ENCODE measurements around the gene LRRC75A.
"Not testable (repeated sequence)": the region's sequence is repeated elsewhere in the genome, so short reads cannot be mapped to it uniquely, and the experiment has no call there.

LRRC75A gene

DNA sequence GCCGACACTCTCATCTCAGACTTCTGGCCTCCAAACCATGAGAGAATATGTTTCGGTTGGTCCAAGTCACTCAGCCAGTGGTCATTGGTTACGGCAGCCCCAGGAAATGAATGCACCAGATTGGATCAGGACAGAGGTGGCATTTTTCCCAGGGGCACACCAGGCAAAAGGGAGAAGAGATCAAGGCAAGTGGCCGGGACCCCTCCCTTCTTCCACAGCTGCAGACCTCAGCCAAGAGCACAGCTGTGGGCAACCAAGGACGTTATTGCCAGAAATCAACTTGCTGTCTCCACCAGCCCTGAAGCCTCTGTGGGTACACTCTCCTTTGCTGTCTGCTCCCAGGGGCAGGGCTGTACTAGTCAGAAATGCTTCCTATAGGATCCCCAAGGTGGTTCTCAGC is 20.7 kb downstream of the LRRC75A start:
- DNase-seq, result no peak

DNA sequence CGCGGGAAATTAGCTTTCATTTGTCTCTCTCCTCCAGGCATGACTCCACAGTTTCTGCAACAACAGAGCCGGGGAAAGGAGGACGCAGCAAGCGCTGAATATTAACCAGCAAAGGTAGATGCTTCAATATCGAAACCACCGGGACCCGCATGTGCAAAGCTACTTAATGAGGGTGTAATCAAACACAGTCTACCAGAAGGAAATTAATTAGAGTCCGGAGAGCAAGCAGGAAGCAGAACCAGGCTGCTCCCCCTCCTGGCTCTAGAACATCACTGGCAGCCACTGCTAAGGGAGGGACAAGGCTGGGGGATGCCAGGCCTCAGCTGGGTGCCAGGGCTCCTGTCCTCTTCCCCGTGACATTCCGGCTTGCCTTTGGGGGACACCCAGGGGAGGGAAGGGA is 21.7 kb downstream of the LRRC75A start:
- DNase-seq, result no peak

DNA sequence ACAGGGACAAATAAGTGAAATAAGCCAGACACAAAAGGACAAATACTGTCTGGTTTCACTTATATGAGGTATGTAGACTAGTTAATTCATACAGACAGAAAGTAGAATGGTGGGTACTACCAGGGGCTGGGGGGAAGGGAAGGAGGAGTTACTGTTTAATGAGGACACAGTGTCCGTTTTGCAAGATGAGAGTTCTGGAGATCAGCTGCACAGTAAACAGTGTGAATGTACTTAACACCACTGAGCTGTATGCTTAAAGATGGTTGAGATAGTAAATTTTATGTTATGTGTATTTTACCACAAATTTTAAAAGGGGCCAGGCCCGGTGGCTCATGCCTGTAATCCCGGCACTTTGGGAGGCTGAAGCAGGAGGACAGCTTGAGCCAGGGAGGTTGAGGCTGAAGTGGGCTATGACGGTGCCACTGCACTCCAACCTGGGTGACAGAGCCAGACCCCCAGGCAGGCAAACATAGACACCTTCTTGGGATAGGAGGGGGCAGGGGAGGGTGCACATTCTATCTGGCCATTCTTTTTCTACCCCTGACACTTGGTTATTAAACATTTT is 23.5 kb downstream of the LRRC75A start:
- no peak for DNase-seq

DNA sequence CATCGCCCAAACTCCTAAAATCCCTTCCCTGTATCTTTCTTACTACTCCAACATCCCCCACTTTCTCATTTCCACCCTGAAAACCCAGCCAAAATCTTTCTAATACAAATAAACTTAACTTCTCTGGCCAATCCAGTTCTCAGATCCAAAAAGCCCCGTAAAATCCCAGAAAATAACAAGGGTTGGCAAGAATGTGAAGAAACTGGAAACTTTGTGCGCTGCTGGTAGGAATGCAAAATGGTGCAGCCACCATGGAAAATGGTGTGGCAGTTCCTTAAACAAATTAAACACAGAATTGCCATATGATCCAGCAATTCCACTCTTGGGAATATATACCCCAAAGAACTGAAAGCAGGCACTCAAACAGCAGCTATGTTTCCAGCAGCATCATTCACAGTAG is 24.1 kb downstream of the LRRC75A start:
- no peak for DNase-seq

DNA sequence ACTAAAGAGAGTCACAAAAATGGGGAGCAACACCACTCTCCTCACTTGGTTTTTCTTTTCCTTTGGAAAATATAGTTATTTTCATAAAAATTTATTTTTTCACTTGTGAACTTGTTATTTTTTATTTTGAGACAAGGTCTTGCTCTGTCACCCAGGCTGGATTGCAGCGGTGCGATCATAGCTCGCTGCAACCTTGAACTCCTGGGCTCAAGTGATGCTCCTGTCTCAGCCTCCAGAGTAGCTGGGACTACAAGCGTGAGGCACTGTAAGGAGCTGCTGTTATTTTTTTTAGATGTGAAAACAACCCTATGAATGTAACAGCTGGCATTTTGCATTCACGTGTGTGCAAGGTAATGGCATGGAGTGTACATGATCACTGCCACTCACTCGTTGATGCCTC is 24.9 kb downstream of the LRRC75A start:
- DNase-seq, result no peak

DNA sequence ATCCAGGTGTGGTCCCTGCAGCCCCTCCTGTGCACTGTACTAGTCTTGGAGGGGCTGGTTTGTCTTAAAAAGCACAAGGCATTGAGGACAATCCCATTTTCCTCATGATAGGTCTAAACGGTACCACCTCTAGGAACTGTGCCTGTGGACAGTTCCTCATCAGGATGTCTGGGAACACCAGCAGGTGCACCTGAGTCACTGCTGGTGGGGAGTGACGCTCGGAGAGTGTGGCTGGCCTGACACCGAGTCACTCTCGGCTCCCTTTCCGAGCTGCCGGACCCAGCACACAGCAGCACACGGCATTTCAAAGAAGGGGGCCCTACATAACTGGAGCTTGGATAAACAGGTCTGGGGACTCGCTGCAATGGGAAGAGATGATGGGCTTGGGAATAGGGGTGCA is 25.6 kb downstream of the LRRC75A start:
- DNase-seq, result no peak

DNA sequence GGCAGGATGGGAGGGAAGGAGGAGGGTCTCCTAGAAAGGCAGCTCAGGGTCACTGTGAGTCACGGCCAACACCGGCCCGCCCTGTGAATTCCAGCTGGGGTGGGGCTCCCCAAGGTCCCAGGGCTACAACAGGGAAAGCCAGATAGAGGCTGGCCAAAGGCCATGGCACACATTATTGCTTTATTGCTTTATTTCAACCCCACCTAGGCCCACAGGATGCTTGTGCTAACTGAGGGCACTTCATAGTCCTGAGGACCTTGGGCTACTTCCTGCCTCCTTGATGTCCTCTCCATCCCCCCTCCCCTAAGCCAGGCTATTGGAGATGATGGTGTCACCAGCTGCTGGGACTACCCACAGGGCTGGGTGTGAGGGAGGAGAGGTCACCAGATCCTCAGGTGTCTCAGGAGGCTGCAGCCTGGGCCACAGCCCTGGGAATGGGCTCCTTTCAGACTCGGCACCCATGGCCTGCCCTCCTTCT is 26.1 kb downstream of the LRRC75A start:
- no peak for DNase-seq

DNA sequence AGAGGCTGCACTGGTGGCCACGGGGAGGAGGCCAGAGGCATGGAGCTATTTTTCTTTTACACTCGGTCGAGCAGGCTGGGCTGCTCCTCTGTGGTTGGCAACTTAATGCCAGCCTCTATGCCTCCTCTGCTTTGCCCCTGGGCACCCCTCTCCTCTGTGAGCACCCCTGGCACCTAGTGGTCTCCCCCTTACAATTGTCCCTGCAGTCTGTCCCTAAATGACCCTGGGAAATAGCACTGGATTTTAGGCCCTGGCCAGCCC is 27.0 kb downstream of the LRRC75A start:
- DNase-seq, result no peak

DNA sequence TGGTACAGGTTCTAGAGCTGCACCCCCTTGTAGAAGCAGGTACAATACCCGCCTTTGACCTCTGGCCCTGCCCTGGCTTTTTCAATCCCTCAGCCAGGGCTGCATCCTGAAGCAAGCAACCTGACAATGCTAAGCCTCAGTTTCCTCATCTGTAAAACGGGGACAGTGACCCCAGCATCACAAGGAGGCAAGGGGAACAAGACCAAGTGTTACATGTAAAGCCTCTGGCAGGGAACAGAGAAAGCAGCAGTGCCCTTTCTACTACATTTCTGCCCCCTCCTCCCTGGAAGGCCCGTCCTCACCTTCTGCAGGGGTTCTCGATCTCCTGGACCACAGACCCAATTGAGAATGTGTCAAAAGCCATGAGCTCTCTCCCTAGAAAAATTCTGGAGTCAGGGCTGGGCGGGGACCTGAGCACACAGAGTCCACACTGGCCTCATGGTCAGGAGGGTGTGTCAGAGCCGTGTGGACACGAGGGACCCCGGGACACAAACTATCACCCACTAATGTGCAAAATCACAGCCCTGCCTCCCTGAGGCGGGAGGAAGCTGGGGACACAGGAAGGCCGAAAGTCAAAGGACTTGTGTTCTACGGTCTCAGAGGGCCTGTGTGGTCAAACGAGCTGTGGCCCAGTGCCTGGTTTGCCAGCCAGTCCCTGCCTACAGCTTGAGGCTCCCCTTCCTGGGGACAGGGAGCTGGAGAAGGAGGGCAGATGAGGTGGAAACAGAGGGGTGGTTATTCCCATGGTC is 27.5 kb downstream of the LRRC75A start:
- no peak for DNase-seq

DNA sequence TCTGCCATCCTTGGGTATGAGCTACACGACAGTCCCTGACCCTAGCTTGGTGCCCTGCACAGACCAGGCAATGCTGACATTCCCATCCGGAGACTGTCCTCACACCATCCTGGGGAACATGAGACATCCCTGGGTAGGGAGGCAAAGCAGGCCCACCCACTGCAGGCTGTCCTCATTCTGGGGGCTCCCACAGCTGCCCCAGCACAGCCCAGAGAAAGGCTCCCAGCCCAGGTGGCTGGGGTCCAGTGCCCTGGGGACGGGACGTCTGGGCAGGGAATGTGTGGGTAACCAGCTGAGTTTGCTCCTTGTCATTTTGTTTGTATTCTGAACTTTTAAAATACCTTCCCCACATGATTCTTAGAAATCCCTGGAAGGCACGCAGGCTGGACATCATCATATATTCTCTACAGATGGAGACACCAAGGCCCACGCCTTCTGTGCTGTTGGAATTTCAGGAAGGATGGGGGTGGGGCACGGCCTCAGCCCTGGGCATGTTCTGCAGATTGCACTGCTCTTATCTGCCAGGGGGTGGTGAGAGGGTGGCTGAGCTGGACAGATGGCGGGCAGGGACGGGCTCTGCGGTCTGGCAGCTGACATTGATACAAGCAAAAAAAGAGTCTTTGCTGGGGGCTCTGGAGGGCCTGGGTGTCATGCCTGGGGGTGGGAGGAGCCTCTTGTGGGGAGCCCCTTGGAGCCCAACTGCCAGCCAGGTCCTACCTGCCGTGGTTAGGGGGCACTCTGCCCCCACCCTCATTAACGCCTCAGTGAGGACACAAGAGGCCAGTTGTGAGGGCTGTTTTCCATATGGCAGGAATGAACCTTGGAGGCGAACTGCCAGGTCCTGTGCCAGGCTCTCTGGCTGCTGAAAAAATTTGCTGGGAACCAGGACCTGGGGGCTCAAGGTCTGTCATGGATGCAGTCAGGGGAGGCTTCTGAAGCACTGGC is 28.4 kb downstream of the LRRC75A start:
- DNase-seq, result no peak

DNA sequence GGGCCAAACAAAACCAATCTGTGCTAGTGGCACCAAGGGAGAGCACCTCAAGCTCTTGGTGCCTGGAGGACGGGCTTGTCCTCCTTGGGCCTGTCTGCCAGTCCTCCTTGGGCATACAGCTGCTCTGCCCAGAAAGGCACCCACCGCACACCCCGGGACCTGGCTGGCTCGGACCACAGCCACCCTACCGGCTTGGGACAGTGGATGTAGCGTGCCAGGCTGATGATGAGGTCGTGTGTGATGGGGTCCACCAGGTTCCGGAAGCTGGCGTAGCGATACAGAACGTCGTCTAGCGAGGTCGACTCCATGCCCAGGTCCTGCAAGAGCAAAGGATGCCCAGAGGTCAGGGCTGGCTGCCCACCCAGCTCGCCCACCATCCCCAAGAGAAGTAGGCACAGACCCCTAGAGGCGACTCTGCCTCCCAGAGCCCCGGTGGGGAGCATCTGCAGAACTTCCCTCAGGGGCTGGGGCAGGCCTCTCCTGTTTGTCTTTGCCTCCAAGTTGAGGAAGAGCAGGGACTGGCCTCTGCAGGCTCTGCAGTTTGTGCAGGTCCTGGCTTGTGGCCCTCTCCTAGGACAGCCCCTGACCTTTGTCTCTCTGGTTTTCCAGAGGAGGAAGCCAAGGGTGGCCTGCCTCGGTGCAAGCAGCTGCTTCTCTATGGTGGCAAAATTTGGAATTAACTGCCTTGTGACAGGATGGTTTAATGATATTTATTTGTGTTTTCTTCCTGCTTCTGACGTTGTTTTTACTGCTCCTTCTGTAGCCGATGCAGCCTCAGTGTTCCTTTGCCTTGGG is 29.7 kb downstream of the LRRC75A start:
- DNase-seq, result no peak

DNA sequence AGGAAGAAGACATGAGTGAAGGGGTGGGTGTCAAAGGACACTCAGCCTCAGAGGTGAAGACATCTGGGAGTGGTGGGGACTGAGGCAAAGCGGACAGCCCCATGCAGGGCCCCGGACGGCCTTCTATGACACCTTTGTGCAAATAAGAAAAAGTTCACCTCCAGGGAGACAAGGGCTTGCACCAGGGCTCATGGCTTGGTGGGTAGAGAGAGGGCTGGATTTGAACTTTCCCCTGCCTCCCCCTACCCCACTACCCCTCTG is 30.5 kb downstream of the LRRC75A start:
- no peak for DNase-seq

DNA sequence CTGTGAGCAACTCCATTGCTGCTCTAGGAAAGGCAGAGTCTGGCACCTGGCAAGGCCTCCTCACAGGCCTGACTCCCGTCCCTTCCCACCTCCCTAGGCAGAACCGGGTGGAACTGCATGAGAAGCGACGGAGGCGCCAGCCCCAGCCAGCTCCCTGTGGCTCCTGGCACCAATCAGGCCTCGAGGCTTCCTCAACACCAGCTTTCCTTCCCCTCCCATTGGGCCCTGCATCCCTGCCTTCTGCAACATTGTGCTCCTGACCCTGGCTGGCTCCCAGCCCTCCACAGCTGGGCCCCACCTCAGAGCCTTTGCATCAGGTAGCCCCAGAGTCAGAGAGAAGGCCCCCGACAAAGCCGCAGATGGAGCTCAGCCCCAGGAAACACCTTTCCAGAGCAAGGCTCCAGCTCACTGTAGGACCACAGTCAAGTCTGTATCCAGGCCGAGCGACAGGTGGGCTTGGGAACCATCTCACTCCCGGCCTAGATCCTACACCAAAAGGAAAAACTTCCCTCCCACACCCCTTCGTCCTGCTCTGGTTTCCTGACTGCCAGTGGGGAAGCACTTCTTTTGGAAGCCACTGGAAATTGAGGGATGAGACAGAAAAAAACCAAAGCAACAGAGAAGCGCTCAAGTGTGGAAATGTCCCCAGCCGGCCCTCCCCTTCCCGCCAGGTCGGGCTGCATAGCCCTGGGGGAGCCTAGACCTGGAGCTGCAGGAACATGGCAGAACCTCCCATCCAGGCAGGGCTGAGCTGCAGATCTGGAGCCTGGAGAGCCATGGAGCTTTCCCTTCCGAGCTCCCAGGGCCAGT is 31.0 kb downstream of the LRRC75A start:
- no peak for DNase-seq

DNA sequence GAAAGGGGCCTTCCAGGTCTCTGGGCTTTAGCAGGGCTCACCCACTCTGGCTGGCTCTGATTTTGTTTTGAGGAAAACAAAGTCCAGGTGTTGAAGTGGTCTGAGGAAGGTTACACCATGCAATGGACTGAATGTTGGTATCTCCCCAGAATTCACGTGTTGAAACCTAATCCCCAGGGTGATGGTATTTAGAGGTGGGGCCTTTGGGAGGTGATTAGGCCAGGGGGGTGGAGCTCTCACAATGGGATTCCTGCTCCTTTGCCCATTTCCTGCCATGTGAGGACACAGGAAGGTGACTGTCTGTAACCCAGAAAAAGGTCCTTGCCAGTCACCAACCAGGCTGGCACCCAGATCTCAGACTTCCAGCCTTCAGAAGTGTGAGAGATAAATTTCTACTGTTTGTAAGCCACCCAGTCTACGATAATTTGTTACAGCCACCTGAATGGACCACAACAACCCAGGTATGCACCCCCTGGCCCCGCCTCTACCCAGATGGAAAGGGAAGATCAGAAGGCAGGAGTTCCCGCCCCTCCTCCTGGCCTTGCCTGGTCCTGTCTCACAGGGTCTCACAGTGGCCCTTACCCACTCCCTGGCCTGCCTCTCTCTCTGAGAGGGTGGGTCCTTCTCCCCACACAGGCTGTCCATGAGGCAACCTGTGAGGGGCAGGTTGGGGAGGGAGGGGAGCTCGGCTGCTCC is 32.0 kb downstream of the LRRC75A start:
- no peak for DNase-seq

DNA sequence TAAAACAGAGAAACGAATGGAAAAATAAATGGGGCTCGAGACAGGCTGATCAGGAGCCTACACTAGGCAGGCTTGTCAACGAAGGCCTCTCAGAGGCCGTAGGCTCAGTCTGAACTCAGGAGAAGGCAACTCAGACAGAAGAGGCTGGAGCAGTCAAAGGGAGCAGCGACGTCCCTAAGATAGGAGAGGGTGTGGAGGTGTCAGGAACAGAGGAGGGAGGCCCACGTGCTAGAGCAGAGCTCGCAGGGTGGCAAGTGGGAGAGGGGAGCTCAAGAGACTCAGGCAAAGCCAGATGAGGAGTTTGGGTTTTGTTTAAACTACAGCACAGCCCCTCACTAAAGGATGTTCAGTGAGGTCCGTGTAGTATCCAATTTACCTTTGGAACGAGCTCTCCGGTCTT is 32.7 kb downstream of the LRRC75A start:
- no peak for DNase-seq

DNA sequence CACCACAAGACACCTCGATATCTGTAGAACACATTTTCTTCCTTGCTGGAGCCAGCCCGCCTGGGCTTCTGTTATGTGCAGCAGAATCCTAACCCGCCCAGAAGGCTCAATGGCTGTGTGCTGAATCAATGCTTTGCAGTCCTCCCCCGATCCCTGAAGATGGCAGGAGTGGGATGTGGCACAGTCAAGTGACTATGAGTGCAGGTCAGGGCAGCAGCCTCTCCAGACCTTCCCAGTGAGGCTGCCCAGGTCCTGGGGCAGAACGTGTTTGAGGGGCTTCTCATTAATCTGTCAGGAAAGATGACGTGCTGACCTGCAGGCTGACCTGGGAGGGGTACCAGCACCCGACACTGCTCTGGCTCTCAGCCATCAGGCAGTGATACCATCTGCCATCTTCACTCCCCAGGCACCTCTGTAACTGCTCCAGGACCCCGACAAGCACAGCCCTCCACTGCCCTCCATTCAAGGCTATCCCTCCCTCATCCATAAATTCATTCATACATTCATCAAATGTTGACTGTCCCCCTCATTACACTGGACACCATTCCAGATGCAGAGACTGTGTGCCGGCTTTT is 35.2 kb downstream of the LRRC75A start:
- DNase-seq, result no peak

DNA sequence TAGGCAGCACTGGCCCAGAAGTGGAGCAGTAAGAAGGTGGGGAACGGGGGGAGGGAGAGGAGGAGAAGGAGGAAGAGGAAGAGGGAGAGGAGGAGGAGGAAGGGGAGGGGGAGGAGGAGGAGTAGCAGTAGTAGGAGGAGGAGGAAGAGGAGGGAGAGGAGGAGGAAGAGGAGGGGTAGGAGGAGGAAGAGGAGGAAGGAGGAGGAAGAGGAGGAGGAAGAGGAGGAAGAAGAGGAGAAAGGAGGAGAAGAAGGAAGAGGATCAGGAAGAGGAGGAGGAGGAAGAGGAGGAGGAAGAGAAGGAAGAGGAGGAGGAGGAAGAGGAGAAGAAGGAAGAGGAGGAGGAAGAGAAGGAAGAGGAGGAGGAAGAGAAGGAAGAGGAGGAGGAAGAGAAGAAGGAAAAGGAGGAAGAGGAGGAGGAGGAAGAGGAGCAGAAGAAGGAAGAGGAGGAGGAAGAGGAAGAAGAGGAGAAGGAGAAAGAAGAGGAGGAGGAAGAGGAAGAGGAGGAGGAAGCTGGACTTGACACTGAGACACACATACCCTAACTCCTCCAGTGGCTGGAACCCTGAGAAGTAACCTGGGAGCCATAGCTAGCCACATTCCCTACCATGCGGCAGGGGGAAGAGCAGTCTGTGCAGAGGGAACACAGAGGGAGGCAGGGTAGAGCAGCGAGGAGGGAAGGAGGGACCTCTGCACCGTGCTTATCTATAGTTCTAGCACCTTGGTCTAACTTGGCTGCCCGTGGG is 35.8 kb downstream of the LRRC75A start:
- no peak for DNase-seq

DNA sequence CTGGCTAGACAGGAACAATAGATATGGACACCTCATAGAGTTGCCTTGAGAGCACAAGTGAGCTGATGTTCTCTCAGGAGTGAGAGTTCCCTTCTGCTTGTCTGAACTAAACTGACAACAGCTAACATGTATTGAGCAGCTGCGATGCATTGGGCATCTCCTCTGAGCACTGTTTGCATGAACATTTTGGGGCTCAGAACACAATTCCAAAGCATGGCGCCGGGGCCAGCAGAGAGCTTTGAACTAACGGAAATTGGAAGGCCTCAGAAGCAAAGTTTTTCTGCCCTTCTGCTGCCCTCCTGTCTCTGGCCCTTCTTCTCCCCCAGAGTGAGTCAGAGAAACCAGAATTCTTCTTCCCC is 38.5 kb downstream of the LRRC75A start:
- no peak for DNase-seq

DNA sequence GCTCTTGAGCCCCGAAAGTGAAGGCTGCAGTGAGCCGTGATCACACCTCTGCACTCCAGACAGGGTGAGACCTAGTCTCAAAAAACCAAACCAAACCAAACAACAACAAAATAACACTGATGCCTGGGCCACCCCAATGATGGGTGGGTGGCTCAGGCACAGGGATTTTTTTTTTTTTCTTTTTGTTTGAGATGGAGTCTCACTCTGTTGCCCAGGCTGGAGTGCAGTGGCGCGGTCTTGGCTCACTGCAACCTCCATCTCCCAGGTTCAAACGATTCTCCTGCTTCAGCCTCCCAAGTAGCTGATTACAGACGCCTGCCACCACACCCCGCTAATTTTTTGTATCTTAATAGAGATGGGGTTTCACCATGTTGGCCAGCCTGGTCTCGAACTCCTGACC is 39.7 kb downstream of the LRRC75A start:
- not testable (repeated sequence) for DNase-seq

DNA sequence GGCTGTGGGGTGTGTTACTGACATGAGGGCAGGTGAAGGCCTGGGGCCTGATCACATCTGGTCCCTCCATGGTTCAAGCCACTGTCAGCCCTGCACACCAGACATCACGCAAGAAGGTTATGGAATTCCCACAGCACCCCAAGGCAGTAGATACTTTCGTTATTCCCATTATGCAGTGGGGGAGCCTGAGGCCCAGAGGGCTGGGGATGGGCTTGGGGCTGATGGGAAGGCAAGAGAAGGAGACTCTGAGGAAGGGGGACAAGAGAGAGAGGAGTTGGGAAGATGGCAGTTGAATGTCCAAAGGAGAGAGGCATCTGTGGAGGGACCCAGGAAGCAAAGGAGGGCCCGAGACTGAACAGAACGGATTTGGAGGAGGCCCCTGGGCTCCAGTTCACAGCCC is 42.0 kb downstream of the LRRC75A start:
- no peak for DNase-seq

DNA sequence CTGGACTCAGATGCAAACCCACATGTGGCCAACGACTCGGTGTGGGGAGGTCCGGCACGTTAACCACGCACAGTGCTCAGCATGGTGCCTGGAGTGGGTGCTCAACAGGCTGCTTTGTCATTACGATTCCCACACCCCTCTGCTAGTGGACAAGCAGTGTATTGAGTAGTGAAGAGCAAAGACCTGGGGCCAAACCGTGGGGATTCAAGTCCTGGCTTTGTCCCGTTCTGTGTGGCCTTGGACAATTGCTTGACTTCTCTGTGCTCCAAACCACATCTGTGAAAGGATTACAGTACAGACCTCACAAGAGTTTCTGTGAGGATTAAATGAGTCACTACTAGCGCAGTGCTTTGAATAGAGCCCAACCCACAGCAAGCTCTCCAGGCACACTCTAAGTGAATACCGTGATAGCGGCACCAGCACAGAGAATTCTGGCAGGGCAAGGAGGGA is 42.8 kb downstream of the LRRC75A start:
- no peak for DNase-seq

Data from cortex of kidney (tissue), 1 donor.